IPS DF 6.9 (cell line): ENCODE results near the gene PODNL1.

ENCODE experiments used
- DNase-seq: peaks from one replicate; pipeline ENCODE4 v3.0.0-alpha.2; 2013; ENCODE audit warnings: low read depth, low spot score
- H3K27ac ChIP-seq: one replicate; pipeline ENCODE4 v1.5.1; 2013; ENCODE audit warnings: low read length, control low read depth
- H3K27me3 ChIP-seq: 2 replicates; pipeline ENCODE4 v1.6.1; 2013; ENCODE audit warnings: mild to moderate bottlenecking, low read length; ENCODE audit not compliant: control insufficient read depth, insufficient read depth
- H3K36me3 ChIP-seq: 2 replicates; pipeline ENCODE4 v1.6.1; 2013; ENCODE audit warnings: low read length; ENCODE audit not compliant: control insufficient read depth, insufficient read depth
- H3K4me1 ChIP-seq: 2 replicates; pipeline ENCODE4 v1.6.1; 2013; ENCODE audit warnings: low read length; ENCODE audit not compliant: control insufficient read depth, insufficient read depth
- H3K4me3 ChIP-seq: 2 replicates; pipeline ENCODE4 v1.5.1; 2013; ENCODE audit warnings: mild to moderate bottlenecking, low read length
- H3K9me3 ChIP-seq: 2 replicates; pipeline ENCODE4 v1.6.1; 2013; ENCODE audit warnings: low read length, inconsistent platforms; ENCODE audit not compliant: control insufficient read depth, insufficient read depth
- WGBS: extraction: QIAGEN DNeasy Blood & Tissue Kit; methylation state at CpG from one replicate; pipeline ENCODE4 v1.1.7; 2013; ENCODE audit warnings: mixed read lengths, missing lambda C conversion rate; ENCODE audit not compliant: insufficient read length, insufficient coverage; 5-methylcytosine and 5-hydroxymethylcytosine counted together

PODNL1 gene

GRCh38 chr19:13957051-13957450, 18.8 kb upstream of the PODNL1 start:
- Histone ChIP-seq H3K36me3 (peaks cover 38% of the 10 kb centered on the region), H3K4me3 (no peak overlapping the region), H3K27me3 (no peaks in the 10 kb centered on the region), H3K4me1 (peaks cover 3% of the 10 kb centered on the region; the same call in 1 of the 2 replicates), H3K9me3 (no peaks in the 10 kb centered on the region), H3K27ac (no peak overlapping the region)
- DNase-seq, result no peak
- no CpG with 5 or more reads among the region's 8 CpGs for WGBS

GRCh38 chr19:13956365-13956744, 18.1 kb upstream of the PODNL1 start:
- peaks cover 3% of the 10 kb centered on the region; the same call in 1 of the 2 replicates for H3K4me1 ChIP-seq
- H3K36me3 ChIP-seq, result peaks cover 38% of the 10 kb centered on the region
- no peak overlapping the region for H3K27ac ChIP-seq
- no peaks in the 10 kb centered on the region for H3K27me3 ChIP-seq
- H3K9me3 ChIP-seq, result no peaks in the 10 kb centered on the region
- WGBS, result no CpG with 5 or more reads among the region's 16 CpGs
- H3K4me3 ChIP-seq, result no peak overlapping the region
- no peak for DNase-seq

- no CpG with 5 or more reads among the region's 42 CpGs for WGBS
- no peak overlapping the region for H3K4me3 ChIP-seq
- H3K36me3 ChIP-seq, result peaks cover 36% of the 10 kb centered on the region
- H3K4me1 ChIP-seq, result peaks cover 3% of the 10 kb centered on the region; the same call in 1 of the 2 replicates
- H3K9me3 ChIP-seq, result no peaks in the 10 kb centered on the region
- no peaks in the 10 kb centered on the region for H3K27me3 ChIP-seq
- no peak overlapping the region for H3K27ac ChIP-seq
- no peak for DNase-seq
These were observed 17.6 kb upstream of the PODNL1 start for GRCh38 chr19:13955662-13956364.

- Histone ChIP-seq H3K27ac (no peak overlapping the region), H3K9me3 (no peaks in the 10 kb centered on the region), H3K36me3 (peaks cover 22% of the 10 kb centered on the region), H3K27me3 (no peaks in the 10 kb centered on the region), H3K4me3 (no peak overlapping the region), H3K4me1 (peaks cover 3% of the 10 kb centered on the region; the same call in 1 of the 2 replicates)
- no peak for DNase-seq
- no CpG with 5 or more reads among the region's 15 CpGs for WGBS
These were observed 16.0 kb upstream of the PODNL1 start for GRCh38 chr19:13954185-13954584.

DNA sequence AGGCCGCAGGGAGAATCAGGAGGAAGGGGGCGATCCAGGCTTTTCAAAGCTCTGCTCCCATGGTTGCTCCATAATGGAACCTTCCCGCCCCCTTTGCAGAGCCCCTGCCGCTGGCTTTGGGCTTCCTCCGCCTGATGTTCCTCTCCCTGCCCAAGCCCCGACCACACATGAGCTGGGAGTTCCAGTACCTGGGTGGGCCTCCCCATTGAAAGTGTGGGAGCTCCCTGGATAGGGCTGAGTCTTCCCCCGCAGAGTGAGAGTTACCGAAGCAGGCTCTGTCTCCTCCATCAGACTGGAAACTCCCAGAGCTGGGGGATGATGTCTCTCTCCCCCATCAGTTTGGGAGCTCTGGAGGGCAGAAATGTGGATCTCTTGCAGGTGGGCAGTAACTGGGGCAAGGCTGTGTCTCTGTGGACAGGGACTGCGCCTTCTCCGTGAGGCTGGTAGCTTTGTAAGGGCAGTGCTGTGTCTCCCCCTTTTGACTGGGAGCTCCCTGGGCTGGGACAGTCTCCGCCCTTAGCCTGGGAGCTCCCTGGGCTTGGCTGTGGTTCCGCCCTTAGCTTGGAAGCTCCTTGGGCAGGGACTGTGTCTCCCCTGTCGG, 14.8 kb upstream of the PODNL1 start:
- H3K36me3 ChIP-seq, result peaks cover 22% of the 10 kb centered on the region
- no peak overlapping the region for H3K27ac ChIP-seq
- DNase-seq, result no peak
- no CpG with 5 or more reads among the region's 13 CpGs for WGBS
- peaks cover 3% of the 10 kb centered on the region; the same call in 1 of the 2 replicates for H3K4me1 ChIP-seq
- no peaks in the 10 kb centered on the region for H3K27me3 ChIP-seq
- H3K4me3 ChIP-seq, result peak overlapping the region; percentile 93
- no peaks in the 10 kb centered on the region for H3K9me3 ChIP-seq

- Histone ChIP-seq H3K4me3 (peak within 1 kb of the TSS; percentile 93), H3K4me1 (peaks cover 3% of the 10 kb centered on the region; the same call in 1 of the 2 replicates), H3K36me3 (peaks cover 22% of the 10 kb centered on the region), H3K9me3 (no peaks in the 10 kb centered on the region), H3K27ac (no peak within 1 kb of the TSS), H3K27me3 (no peaks in the 10 kb centered on the region)
- peak; percentile 95 for DNase-seq
- WGBS, result no CpG with 5 or more reads among the region's 65 CpGs
These were observed 14.1 kb upstream of the PODNL1 start, which contains the start of gene DCAF15 for GRCh38 chr19:13952154-13952930. Gene DCAF15, plus strand, starts transcription at chr19:13952509. Its CDS starts 4 bp downstream, at chr19:13952513.

GRCh38 chr19:13951799-13952153, 13.6 kb upstream of the PODNL1 start:
- no peak overlapping the region for H3K27ac ChIP-seq
- WGBS, result no CpG with 5 or more reads among the region's 20 CpGs
- H3K36me3 ChIP-seq, result peaks cover 17% of the 10 kb centered on the region
- peak overlapping the region; percentile 43; the same call in 1 of the 2 replicates for H3K4me3 ChIP-seq
- H3K4me1 ChIP-seq, result peaks cover 3% of the 10 kb centered on the region; the same call in 1 of the 2 replicates
- no peak for DNase-seq
- no peaks in the 10 kb centered on the region for H3K9me3 ChIP-seq
- H3K27me3 ChIP-seq, result no peaks in the 10 kb centered on the region

GRCh38 chr19:13951043-13951442, 12.8 kb upstream of the PODNL1 start:
- Histone ChIP-seq H3K36me3 (peaks cover 11% of the 10 kb centered on the region), H3K4me3 (no peak overlapping the region), H3K27me3 (no peaks in the 10 kb centered on the region), H3K27ac (no peak overlapping the region), H3K4me1 (peaks cover 3% of the 10 kb centered on the region; the same call in 1 of the 2 replicates), H3K9me3 (no peaks in the 10 kb centered on the region)
- no CpG with 5 or more reads among the region's 2 CpGs for WGBS
- no peak for DNase-seq

DNA sequence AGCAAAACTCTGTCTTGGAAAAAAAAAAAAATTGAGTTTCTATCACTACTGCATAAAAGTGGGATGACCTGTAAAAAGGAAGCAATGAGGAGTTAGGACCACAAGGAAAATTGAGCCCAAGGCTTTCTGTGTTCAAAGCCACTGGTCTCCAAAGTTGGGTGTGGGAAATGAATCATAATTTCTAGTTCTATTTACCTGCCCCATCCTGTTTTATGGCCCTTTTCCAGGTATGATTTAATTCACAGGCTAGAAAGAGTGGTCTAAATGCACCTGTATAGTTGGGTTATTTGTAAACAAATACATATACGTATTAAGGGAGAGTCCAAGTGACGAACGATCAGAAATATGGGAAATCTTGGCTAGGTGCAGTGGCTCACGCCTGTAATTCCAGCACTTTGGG, 8.2 kb upstream of the PODNL1 start:
- Histone ChIP-seq H3K4me3 (no peak overlapping the region), H3K27me3 (0 out of 2 replicates have a peak, but pooled peaks cover 1% of the 10 kb centered on the region), H3K9me3 (no peaks in the 10 kb centered on the region), H3K27ac (no peak overlapping the region), H3K36me3 (peaks cover 2% of the 10 kb centered on the region; the same call in 1 of the 2 replicates), H3K4me1 (no peaks in the 10 kb centered on the region)
- no peak for DNase-seq
- WGBS, result no CpG with 5 or more reads among the region's 4 CpGs

DNA sequence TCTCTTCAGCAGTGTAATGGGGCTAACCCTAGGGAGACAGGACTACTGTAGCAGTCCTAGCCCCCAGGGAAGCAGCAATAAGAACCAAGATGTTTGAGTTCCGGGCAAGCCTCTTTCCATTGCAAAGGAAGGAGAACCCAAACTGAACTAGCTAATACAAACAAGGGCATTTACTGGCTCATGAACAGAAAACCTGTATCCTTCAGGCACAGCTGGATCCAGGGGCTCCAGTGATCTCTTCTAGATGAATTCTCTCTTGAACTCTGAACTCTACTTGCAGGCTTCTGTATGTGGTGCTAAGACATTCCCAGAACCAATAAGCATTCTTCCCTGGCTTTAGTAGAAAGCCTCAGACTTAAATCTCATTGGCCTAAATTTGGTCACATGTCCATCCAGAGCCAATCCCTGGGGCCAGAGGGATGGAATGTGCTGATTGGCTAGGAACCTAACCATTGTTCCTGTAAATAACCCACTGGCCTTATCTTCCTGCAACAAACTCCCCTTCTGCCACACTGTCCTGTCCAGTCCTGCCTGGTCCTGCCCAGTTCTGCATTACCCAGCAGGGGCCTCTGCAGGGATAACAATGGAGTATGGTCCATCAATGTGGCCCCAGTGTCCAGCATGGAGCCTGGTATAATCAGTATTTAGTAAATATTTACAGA, 3.9 kb upstream of the PODNL1 start:
- Histone ChIP-seq H3K27ac (no peak overlapping the region), H3K36me3 (peaks cover 2% of the 10 kb centered on the region; the same call in 1 of the 2 replicates), H3K4me3 (no peak overlapping the region), H3K4me1 (peaks cover 7% of the 10 kb centered on the region), H3K27me3 (0 out of 2 replicates have a peak, but pooled peaks cover 1% of the 10 kb centered on the region), H3K9me3 (no peaks in the 10 kb centered on the region)
- DNase-seq, result no peak
- WGBS, result no CpG with 5 or more reads among the region's 1 CpG
